ENCODE results near the gene HECA. TPM values are rescaled to one million over a fixed set of nuclear protein-coding genes. Genes with fewer than 3 reads are reported as not detected.

HECA gene
- polyA plus RNA-seq, 2 of the 4 experiments (the other 2 are of a cell fraction), result 1.3 to 2.2 TPM

DNA sequence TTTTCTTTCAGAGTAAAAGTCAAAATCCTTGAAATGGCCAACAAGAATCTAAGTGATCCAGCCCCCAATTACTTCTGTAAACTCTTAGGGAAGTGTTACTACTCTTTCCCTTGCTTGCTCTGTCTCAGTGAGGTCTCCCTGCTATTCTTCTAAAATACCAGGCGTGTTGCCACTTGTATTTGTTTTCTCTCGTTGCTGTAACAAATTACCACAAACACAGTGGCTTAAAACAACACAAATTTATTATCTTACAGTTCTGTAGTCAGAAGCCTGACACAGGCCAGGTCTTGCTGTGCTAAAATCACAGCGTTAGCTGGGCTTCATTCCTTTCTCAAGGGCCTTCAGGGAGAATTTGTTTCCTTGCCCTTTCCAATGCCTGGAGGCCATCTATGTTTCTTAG, 59.9 kb downstream of the HECA start:
- Histone ChIP-seq H3K27ac (no peak overlapping the region), H3K4me2 (no peak overlapping the region), H3K9me3 (no peaks in the 10 kb centered on the region), H3K4me1 (no peaks in the 10 kb centered on the region), H3K4me3 (no peak overlapping the region)
- ChIA-PET POLR2A (no interaction called here), CTCF (no interaction called here)
- DNase-seq (ENCODE audit: low read depth in 1 of 2, low spot score in 1 of 2) (no peak), FAIRE-seq (no peak), ATAC-seq (no peak)
- 25% methylated on average over 3 of the region's 3 CpGs for WGBS (ENCODE audit: missing lambda C conversion rate)
- no peak for TF ChIP-seq PHF8 (IDR thresholded peaks at IDR 0.05; ENCODE audit: borderline replicate concordance, low read depth)

DNA sequence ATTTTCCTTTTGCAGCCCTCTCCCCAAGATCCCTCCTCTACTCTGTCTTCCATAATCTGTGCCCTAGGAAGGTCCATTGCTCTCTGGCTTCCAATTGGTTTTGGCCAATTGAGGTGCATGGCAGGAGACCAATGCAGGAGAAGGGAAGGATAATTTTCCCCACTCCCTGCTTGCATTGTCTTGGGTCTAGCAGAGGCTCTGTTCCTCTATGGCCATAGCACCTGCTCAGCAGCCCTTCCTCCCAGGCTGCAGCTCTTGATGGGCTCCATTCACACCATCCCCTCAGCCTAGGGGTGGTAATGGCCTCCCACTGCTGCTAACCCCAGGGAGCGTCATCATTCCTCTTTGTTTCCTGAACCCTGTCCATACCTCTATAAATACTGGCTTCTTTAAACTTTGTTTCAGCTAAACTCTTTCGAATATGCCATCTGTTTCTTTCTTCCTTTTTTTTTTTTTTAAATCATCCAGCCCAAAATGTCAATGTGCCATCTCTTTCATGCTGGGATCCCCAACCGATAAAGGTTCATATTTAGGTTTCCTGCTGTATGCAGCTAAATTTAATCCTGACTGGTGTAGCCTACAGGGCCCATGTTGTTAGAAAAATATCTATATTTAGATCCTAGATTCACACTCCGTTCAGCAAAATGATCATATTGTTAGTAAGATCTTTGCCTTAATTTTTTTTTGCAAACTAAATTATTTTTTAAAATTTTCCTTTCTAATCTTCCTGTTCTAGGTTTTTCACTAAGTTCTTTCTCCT, 63.8 kb downstream of the HECA start:
- H3K27ac ChIP-seq, result no peak overlapping the region
- FAIRE-seq (no peak), ATAC-seq (no peak), DNase-seq (ENCODE audit: low read depth in 1 of 2, low spot score in 1 of 2) (no peak)
- POLR2A ChIA-PET, result no interaction called here
- no peaks in the 10 kb centered on the region for H3K4me1 ChIP-seq
- H3K4me3 ChIP-seq, result no peak overlapping the region
- no peaks in the 10 kb centered on the region for H3K9me3 ChIP-seq
- no peak overlapping the region for H3K4me2 ChIP-seq
- TF ChIP-seq RAD21 (conservative IDR thresholded peaks at IDR 0.05 in 1 of 2, IDR thresholded peaks at IDR 0.05 in 1 of 2) (no peak), RFX5 (IDR thresholded peaks at IDR 0.05) (no peak), JUN (IDR thresholded peaks at IDR 0.05) (no peak), RNF2 (IDR thresholded peaks at IDR 0.05; ENCODE audit: borderline replicate concordance, low read depth) (no peak), RARB (CRISPR knock-in tag; IDR thresholded peaks at IDR 0.05) (no peak), HEYL (CRISPR knock-in tag; IDR thresholded peaks at IDR 0.05) (no peak), EHMT2 (IDR thresholded peaks at IDR 0.05; ENCODE audit: low read depth) (no peak)
- TF ChIP-seq, protein P1, sequence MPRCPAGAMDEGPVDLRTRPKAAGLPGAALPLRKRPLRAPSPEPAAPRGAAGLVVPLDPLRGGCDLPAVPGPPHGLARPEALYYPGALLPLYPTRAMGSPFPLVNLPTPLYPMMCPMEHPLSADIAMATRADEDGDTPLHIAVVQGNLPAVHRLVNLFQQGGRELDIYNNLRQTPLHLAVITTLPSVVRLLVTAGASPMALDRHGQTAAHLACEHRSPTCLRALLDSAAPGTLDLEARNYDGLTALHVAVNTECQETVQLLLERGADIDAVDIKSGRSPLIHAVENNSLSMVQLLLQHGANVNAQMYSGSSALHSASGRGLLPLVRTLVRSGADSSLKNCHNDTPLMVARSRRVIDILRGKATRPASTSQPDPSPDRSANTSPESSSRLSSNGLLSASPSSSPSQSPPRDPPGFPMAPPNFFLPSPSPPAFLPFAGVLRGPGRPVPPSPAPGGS (IDR thresholded peaks at IDR 0.05), result no peak
- TF ChIP-seq, protein P2, sequence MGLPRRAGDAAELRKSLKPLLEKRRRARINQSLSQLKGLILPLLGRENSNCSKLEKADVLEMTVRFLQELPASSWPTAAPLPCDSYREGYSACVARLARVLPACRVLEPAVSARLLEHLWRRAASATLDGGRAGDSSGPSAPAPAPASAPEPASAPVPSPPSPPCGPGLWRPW (IDR thresholded peaks at IDR 0.05), result no peak
- CTCF ChIA-PET, result no interaction called here
- WGBS (ENCODE audit: missing lambda C conversion rate), result 31% methylated on average over 4 of the region's 4 CpGs

DNA sequence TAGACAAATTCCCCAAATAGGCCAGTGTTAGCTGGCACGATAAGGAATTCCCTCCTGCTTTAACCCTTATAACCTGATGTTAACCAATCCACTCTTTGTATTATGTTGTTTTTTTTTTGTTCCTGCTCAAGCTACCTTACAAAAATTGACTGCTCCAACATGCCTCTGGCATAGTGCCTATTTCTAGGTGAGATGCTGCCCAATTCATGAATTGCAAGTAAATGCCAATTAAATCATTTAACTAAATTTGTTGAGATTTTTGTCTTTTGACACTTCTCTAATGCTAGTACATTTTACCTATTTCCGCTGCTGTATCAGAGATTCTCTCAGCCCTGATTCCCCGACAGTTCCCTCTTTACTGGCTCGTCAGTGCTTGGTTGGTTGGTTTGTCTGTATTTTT, 66.5 kb downstream of the HECA start:
- Histone ChIP-seq H3K4me3 (no peak overlapping the region), H3K27ac (no peak overlapping the region), H3K4me2 (no peak overlapping the region), H3K4me1 (no peaks in the 10 kb centered on the region), H3K9me3 (no peaks in the 10 kb centered on the region)
- DNase-seq (ENCODE audit: low read depth in 1 of 2, low spot score in 1 of 2), result no peak
- no peak for FAIRE-seq
- CTCF ChIA-PET, result no interaction called here
- no peak for TF ChIP-seq ZSCAN20 (CRISPR knock-in tag; IDR thresholded peaks at IDR 0.05)
- TF ChIP-seq, protein P3, sequence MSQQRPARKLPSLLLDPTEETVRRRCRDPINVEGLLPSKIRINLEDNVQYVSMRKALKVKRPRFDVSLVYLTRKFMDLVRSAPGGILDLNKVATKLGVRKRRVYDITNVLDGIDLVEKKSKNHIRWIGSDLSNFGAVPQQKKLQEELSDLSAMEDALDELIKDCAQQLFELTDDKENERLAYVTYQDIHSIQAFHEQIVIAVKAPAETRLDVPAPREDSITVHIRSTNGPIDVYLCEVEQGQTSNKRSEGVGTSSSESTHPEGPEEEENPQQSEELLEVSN (IDR thresholded peaks at IDR 0.05; ENCODE audit: borderline replicate concordance, low read depth), result no peak
- no peak for TF ChIP-seq TFCP2L1 (CRISPR knock-in tag; IDR thresholded peaks at IDR 0.05)
- TF ChIP-seq EHF (CRISPR knock-in tag; IDR thresholded peaks at IDR 0.05), result no peak
- no peak for TF ChIP-seq ZNF302 (CRISPR knock-in tag; IDR thresholded peaks at IDR 0.05)
- no peak for TF ChIP-seq HOXB13 (CRISPR knock-in tag; IDR thresholded peaks at IDR 0.05; ENCODE audit: low read depth)
- no peak for TF ChIP-seq ZFP36 (IDR thresholded peaks at IDR 0.05; ENCODE audit: borderline replicate concordance, partially characterized antibody)
- TF ChIP-seq RARB (CRISPR knock-in tag; IDR thresholded peaks at IDR 0.05), result no peak
- TF ChIP-seq SMC3 (IDR thresholded peaks at IDR 0.05), result no peak
- no peak for ATAC-seq
- POLR2A ChIA-PET, result no interaction called here
- 50% methylated on average over 4 of the region's 4 CpGs for WGBS (ENCODE audit: missing lambda C conversion rate)

DNA sequence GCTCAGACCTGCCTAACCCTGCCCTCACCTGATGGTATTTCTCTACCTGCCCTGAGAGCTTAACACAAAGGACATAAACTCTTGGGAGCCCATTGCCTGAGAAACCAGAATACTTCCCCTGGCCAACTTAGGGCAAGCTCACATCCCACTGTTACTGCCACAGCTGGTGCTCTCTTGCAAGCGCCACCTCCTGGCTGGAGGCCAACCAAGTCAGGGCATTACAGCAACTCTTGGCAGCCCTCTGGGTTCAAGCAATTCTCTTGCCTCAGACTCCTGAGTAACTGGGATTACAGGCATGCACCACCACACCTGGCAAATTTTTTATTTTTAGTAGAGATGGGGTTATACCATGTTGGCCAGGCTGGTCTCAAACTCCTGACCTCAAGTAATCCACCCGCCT, 70.1 kb downstream of the HECA start:
- TF ChIP-seq RCOR1 (IDR thresholded peaks at IDR 0.05; ENCODE audit: low read depth, low read length), result no peak
- TF ChIP-seq SREBF2 (IDR thresholded peaks at IDR 0.05), result no peak
- no peak for TF ChIP-seq SMC3 (IDR thresholded peaks at IDR 0.05)
- TF ChIP-seq, protein P4, sequence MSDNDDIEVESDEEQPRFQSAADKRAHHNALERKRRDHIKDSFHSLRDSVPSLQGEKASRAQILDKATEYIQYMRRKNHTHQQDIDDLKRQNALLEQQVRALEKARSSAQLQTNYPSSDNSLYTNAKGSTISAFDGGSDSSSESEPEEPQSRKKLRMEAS (IDR thresholded peaks at IDR 0.05), result no peak
- TF ChIP-seq, protein P5, sequence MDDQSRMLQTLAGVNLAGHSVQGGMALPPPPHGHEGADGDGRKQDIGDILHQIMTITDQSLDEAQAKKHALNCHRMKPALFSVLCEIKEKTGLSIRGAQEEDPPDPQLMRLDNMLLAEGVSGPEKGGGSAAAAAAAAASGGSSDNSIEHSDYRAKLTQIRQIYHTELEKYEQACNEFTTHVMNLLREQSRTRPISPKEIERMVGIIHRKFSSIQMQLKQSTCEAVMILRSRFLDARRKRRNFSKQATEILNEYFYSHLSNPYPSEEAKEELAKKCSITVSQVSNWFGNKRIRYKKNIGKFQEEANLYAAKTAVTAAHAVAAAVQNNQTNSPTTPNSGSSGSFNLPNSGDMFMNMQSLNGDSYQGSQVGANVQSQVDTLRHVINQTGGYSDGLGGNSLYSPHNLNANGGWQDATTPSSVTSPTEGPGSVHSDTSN (IDR thresholded peaks at IDR 0.05), result no peak
- no peak for TF ChIP-seq CHD4 (IDR thresholded peaks at IDR 0.05; ENCODE audit: borderline replicate concordance)
- TF ChIP-seq CBX2 (IDR thresholded peaks at IDR 0.05; ENCODE audit: borderline replicate concordance, low read depth), result no peak
- no peaks in the 10 kb centered on the region for H3K4me1 ChIP-seq
- FAIRE-seq (no peak), DNase-seq (ENCODE audit: low read depth in 1 of 2, low spot score in 1 of 2) (no peak), ATAC-seq (no peak)
- no peak overlapping the region for H3K27ac ChIP-seq
- no peaks in the 10 kb centered on the region for H3K9me3 ChIP-seq
- no peak overlapping the region for H3K4me3 ChIP-seq
- no peak overlapping the region for H3K4me2 ChIP-seq
- 46% methylated on average over 2 of the region's 2 CpGs for WGBS (ENCODE audit: missing lambda C conversion rate)
- CTCF ChIA-PET, result no interaction called here
- POLR2A ChIA-PET, result no interaction called here

Measured in A549 (cell line).